IMR-90 (cell line): Measurements from ENCODE around the gene ADGRG4. TPM values are rescaled to one million over a fixed set of nuclear protein-coding genes. Genes with fewer than 3 reads are reported as not detected.

Source experiments
- ATAC-seq: fragments of 200-7000 bp; cut with Tn5 transposase; 2 replicates; pipeline ENCODE4 v1.9.1; 2020; ENCODE audit warnings: low read depth, mild to moderate bottlenecking, moderate library complexity
- BruUV-seq: library from RNA; stranded (reverse); fragments of 400-500 nt; replicated peaks from 2 replicates; lab custom pipeline; 2021; lab: Mats Ljungman, UMichigan
- CTCF ChIA-PET: fragments of 300-600 bp; formaldehyde crosslinking; extraction: SDS; loops from one replicate; lab custom pipeline; 2021; ENCODE audit warnings: antibody characterized with exemption; lab: Yijun Ruan, JAX
- POLR2A ChIA-PET: fragments of 300-600 bp; sonication (Branson Sonifier 250); formaldehyde crosslinking; loops from one replicate; lab custom pipeline; 2022; ENCODE audit warnings: antibody characterized with exemption; ENCODE audit not compliant: unreplicated experiment; lab: Charles Lee
- DNase-seq: peaks from one replicate; pipeline ENCODE4 v3.0.0; 2013
- H2AFZ ChIP-seq: replicated peaks from 2 replicates; pipeline ENCODE3; 2013; ENCODE audit warnings: low read length, mild to moderate bottlenecking; ENCODE audit not compliant: poor library complexity
- H2AK5ac ChIP-seq: 2 replicates; pipeline ENCODE4 v1.6.1; 2013; ENCODE audit warnings: low read depth, low read length, inconsistent platforms
- H2AK9ac ChIP-seq: replicated peaks from 2 replicates; pipeline ENCODE3; 2013; ENCODE audit warnings: mild to moderate bottlenecking, low read depth, low read length, moderate library complexity; ENCODE audit not compliant: poor library complexity
- H2BK120ac ChIP-seq: 2 replicates; pipeline ENCODE4 v1.6.1; 2013; ENCODE audit warnings: low read depth, low read length, inconsistent platforms
- H2BK15ac ChIP-seq: 3 replicates; pipeline ENCODE4 v1.6.1; 2013; ENCODE audit warnings: low read depth, low read length, inconsistent platforms
- H2BK20ac ChIP-seq: 2 replicates; pipeline ENCODE4 v1.6.1; 2013; ENCODE audit warnings: low read depth, mild to moderate bottlenecking, inconsistent platforms, low read length, moderate library complexity
- H2BK5ac ChIP-seq: 2 replicates; pipeline ENCODE4 v1.6.1; 2013; ENCODE audit warnings: mild to moderate bottlenecking, low read depth, low read length, inconsistent platforms; ENCODE audit not compliant: poor library complexity, severe bottlenecking
- H3K14ac ChIP-seq: replicated peaks from 2 replicates; pipeline ENCODE4 v1.6.1; 2013; ENCODE audit warnings: low read depth, low read length, inconsistent platforms
- H3K18ac ChIP-seq: 2 replicates; pipeline ENCODE4 v1.6.1; 2013; ENCODE audit warnings: low read depth, low read length, control low read depth
- H3K23ac ChIP-seq: 2 replicates; pipeline ENCODE4 v1.6.1; 2013; ENCODE audit warnings: low read depth, low read length, inconsistent platforms
- H3K27ac ChIP-seq: 2 replicates; pipeline ENCODE4 v1.5.1; 2013; ENCODE audit warnings: mild to moderate bottlenecking, control low read depth, low read length; ENCODE audit not compliant: insufficient read depth
- H3K27me3 ChIP-seq: 2 replicates; pipeline ENCODE4 v1.6.1; 2013; ENCODE audit warnings: low read length; ENCODE audit not compliant: control insufficient read depth, insufficient read depth
- H3K36me3 ChIP-seq: 2 replicates; pipeline ENCODE4 v1.6.1; 2013; ENCODE audit warnings: low read length, mixed read lengths; ENCODE audit not compliant: control insufficient read depth, insufficient read depth
- H3K4ac ChIP-seq: 2 replicates; pipeline ENCODE4 v1.6.1; 2013; ENCODE audit warnings: low read depth, low read length, inconsistent platforms
- H3K4me1 ChIP-seq: 2 replicates; pipeline ENCODE4 v1.6.1; 2013; ENCODE audit warnings: low read length, mixed read lengths; ENCODE audit not compliant: control insufficient read depth, insufficient read depth
- H3K4me2 ChIP-seq: 2 replicates; pipeline ENCODE4 v1.6.1; 2013; ENCODE audit warnings: low read depth, mild to moderate bottlenecking, control low read depth, low read length, moderate library complexity
- H3K4me3 ChIP-seq: 2 replicates; pipeline ENCODE4 v1.5.1; 2013; ENCODE audit warnings: low read depth, mild to moderate bottlenecking, control low read depth, low read length, moderate library complexity; ENCODE audit not compliant: insufficient read depth
- H3K56ac ChIP-seq: 2 replicates; pipeline ENCODE4 v1.6.1; 2013; ENCODE audit warnings: low read length, inconsistent platforms; ENCODE audit not compliant: insufficient read depth; ENCODE audit errors: extremely low read depth
- H3K79me1 ChIP-seq, 2 experiments: 2 replicates each; pipeline ENCODE4 v1.6.1; 2013; ENCODE audit warnings: low read length in 2 of 2, inconsistent platforms in 1 of 2, low read depth in 1 of 2
- H3K9ac ChIP-seq: 2 replicates; pipeline ENCODE4 v1.6.1; 2013; ENCODE audit warnings: low read depth, low read length, control low read depth
- H3K9me1 ChIP-seq: 2 replicates; pipeline ENCODE4 v1.6.1; 2013; ENCODE audit warnings: low read length, inconsistent platforms; ENCODE audit not compliant: insufficient read depth
- H3K9me3 ChIP-seq: 2 replicates; pipeline ENCODE4 v1.6.1; 2013; ENCODE audit warnings: low read length; ENCODE audit not compliant: control insufficient read depth, insufficient read depth
- H4K20me1 ChIP-seq: 2 replicates; pipeline ENCODE4 v1.6.1; 2013; ENCODE audit warnings: low read length, inconsistent platforms; ENCODE audit not compliant: insufficient read depth
- H4K5ac ChIP-seq: 2 replicates; pipeline ENCODE4 v1.6.1; 2013; ENCODE audit warnings: mild to moderate bottlenecking, low read depth, low read length, control low read depth
- H4K8ac ChIP-seq, 2 experiments: 2 replicates each; pipeline ENCODE4 v1.6.1; 2013; ENCODE audit warnings: low read depth in 2 of 2, low read length in 2 of 2, control low read depth in 1 of 2, inconsistent platforms in 1 of 2
- H4K91ac ChIP-seq: 2 replicates; pipeline ENCODE4 v1.6.1; 2013; ENCODE audit warnings: low read depth, low read length, inconsistent platforms; ENCODE audit not compliant: insufficient read depth
- CHD1 ChIP-seq: IDR thresholded peaks from 2 replicates; pipeline ENCODE4 v1.6.1; 2012; ENCODE audit warnings: low read depth, low read length, improper control_type of control experiment
- FOS ChIP-seq: fragments of 150-350 bp; IDR thresholded peaks from 2 replicates; pipeline ENCODE4 v1.6.1; 2016; ENCODE audit warnings: low read depth, low read length
- MAFK ChIP-seq: IDR thresholded peaks from 2 replicates; pipeline ENCODE4 v1.6.1; 2012; ENCODE audit warnings: low read depth, low read length, improper control_type of control experiment
- MAZ ChIP-seq: IDR thresholded peaks from 2 replicates; pipeline ENCODE4 v1.6.1; 2012; ENCODE audit warnings: low read depth, mild to moderate bottlenecking, low read length, improper control_type of control experiment, moderate library complexity, borderline replicate concordance
- NFE2L2 ChIP-seq: fragments of 150-350 bp; IDR thresholded peaks from 2 replicates; pipeline ENCODE4 v1.6.1; 2016; ENCODE audit warnings: low read depth, mild to moderate bottlenecking, low read length
- RAD21 ChIP-seq: IDR thresholded peaks from 2 replicates; pipeline ENCODE4 v1.6.1; 2012; ENCODE audit warnings: low read length, improper control_type of control experiment
- WGBS, 2 experiments: methylation state at CpG; one replicate each; pipeline versions ENCODE4 v1.1.5 to v1.1.7; 2013; ENCODE audit warnings: missing lambda C conversion rate in 2 of 2; ENCODE audit not compliant: insufficient read length in 1 of 2; ENCODE audit errors: extremely low coverage in 2 of 2; 5-methylcytosine and 5-hydroxymethylcytosine counted together
- dilution Hi-C: fragments of 300-500 bp; cut with HindIII; formaldehyde crosslinking; loops from one replicate; pipeline ENCODE4 v1.14.3; 2018; ENCODE audit warnings: low sequenced_read_pairs; ENCODE audit not compliant: unreplicated experiment
- in situ Hi-C: fragments of 300-500 bp; cut with MboI; formaldehyde crosslinking; loops from 3 replicates; pipeline ENCODE4 v1.14.3; 2019; ENCODE audit warnings: low sequenced_read_pairs, inconsistent platforms, mixed read lengths
- intact Hi-C: fragments of 100-400 bp; cut with micrococcal nuclease; formaldehyde crosslinking; loops from 2 replicates; pipeline ENCODE4 v1.10.0; 2022
- polyA plus RNA-seq, 3 experiments: library from polyadenylated mRNA; depleted of rRNA; stranded (reverse); fragments of >200 nt; gene quantifications; 2 replicates each; pipeline ENCODE4 v1.2.3, GENCODE V29; 2012; ENCODE audit warnings: low replicate concordance in 1 of 3
- total RNA-seq: library from RNA; depleted of rRNA; stranded (reverse); fragments of >200 nt; gene quantifications from 2 replicates; pipeline ENCODE4 v1.2.3, GENCODE V29; 2012

Gene ADGRG4
- total and polyA plus RNA-seq, 2 of the 4 experiments (the other 2 are of a cell fraction), result under 0.01 TPM; not detected in 1

DNA sequence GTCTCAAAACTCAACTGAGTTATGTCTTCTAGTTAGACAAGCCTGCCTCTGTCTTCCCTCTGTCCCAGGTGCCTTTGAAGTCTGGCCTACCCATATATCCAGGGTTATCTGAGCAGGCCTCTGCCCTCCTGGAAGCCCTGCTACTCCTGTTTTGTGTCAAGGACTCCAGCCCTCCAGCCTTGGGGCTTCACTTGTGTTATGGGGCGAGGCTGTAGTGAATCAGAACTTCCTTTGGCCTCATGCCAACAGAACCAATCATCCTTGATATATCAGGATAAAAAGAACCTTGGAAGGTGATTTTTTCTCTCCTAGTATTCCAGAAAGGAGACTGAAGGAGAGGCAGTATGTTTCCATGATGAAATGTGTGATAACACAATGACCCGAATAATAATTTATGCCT lies 8.9 kb upstream of the ADGRG4 start:
- H3K4me3 ChIP-seq, result no peak overlapping the region
- 80% methylated on average over 1 of the region's 2 CpGs; no CpG with 5 or more reads in 1 of the 2 experiments for WGBS, 2 experiments
- in situ Hi-C loops (no loop called here), dilution Hi-C loops (no loop called here), intact Hi-C loops (no loop called here)
- H3K36me3 ChIP-seq, result no peaks in the 10 kb centered on the region
- TF ChIP-seq MAZ (no peak), CHD1 (no peak), NFE2L2 (no peak), MAFK (no peak), RAD21 (no peak), FOS (no peak)
- no peak overlapping the region for H3K4ac ChIP-seq
- BruUV-seq, result no TSS peak
- H3K18ac ChIP-seq, result no peak overlapping the region
- no peak overlapping the region for H3K23ac ChIP-seq
- H2BK120ac ChIP-seq, result no peak overlapping the region
- no peaks in the 10 kb centered on the region for H3K4me1 ChIP-seq
- no peak overlapping the region for H3K27ac ChIP-seq
- H4K20me1 ChIP-seq, result no peaks in the 10 kb centered on the region
- ATAC-seq (no peak), DNase-seq (no peak)
- H4K5ac ChIP-seq, result no peak overlapping the region
- H4K91ac ChIP-seq, result no peak overlapping the region
- H2AK9ac ChIP-seq, result no peak overlapping the region
- no peak overlapping the region for H4K8ac ChIP-seq
- no peak overlapping the region for H3K9ac ChIP-seq
- ChIA-PET CTCF (no interaction called here), POLR2A (no interaction called here)
- H3K56ac ChIP-seq, result no peak overlapping the region
- no peak overlapping the region for H2BK20ac ChIP-seq
- no peaks in the 10 kb centered on the region; the same call in 1 of the 2 replicates for H3K27me3 ChIP-seq
- no peaks in the 10 kb centered on the region for H3K9me1 ChIP-seq
- H2AK5ac ChIP-seq, result no peak overlapping the region
- no peak overlapping the region for H2BK5ac ChIP-seq
- H3K9me3 ChIP-seq, result no peaks in the 10 kb centered on the region
- H3K4me2 ChIP-seq, result no peak overlapping the region
- H3K79me1 ChIP-seq, result no peaks in the 10 kb centered on the region
- no peak overlapping the region for H2BK15ac ChIP-seq
- H2AFZ ChIP-seq, result no peak overlapping the region
- H3K14ac ChIP-seq, result no peak overlapping the region
